ENCODE data around the gene N4BP2L1. TPM values are rescaled to one million over a fixed set of nuclear protein-coding genes. Genes with fewer than 3 reads are reported as not detected.

Gene N4BP2L1
- total RNA-seq, 1 experiment from 2014 or later: 9.3 TPM

DNA sequence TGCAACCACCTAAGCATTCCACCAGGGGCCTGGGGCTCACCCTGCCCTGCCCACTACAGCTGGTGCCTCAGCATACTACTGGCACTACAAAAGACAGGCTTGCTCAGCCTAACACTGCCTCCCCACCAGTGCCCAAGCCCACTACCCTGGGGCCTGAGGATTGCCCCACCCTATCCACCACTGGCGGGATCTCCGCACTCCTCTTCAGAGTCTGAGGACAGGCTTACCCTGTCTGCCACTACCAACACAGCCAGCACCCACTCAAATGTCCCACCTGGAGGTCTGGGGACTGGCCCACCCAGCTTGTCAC, 27.6 kb upstream of the N4BP2L1 start:
- H3K36me3 Mint-ChIP-seq (ENCODE audit: insufficient read depth, unreplicated experiment): no peaks in the 10 kb centered on the region
- TF ChIP-seq, protein P1, sequence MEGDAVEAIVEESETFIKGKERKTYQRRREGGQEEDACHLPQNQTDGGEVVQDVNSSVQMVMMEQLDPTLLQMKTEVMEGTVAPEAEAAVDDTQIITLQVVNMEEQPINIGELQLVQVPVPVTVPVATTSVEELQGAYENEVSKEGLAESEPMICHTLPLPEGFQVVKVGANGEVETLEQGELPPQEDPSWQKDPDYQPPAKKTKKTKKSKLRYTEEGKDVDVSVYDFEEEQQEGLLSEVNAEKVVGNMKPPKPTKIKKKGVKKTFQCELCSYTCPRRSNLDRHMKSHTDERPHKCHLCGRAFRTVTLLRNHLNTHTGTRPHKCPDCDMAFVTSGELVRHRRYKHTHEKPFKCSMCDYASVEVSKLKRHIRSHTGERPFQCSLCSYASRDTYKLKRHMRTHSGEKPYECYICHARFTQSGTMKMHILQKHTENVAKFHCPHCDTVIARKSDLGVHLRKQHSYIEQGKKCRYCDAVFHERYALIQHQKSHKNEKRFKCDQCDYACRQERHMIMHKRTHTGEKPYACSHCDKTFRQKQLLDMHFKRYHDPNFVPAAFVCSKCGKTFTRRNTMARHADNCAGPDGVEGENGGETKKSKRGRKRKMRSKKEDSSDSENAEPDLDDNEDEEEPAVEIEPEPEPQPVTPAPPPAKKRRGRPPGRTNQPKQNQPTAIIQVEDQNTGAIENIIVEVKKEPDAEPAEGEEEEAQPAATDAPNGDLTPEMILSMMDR (IDR thresholded peaks at IDR 0.05; ENCODE audit: insufficient read depth in 1 of 2, low read depth in 1 of 2, low read length in 1 of 2, severe bottlenecking in 1 of 2, unreplicated experiment in 1 of 2): no peak
- H3K27ac Mint-ChIP-seq (ENCODE audit: unreplicated experiment): no peak overlapping the region
- Histone ChIP-seq H3K9me3 (peaks cover 14% of the 10 kb centered on the region), H3K4me3 (ENCODE audit: low read depth, low read length) (no peak overlapping the region), H3K27me3 (replicated peaks; ENCODE audit: control insufficient read depth, insufficient read depth, low read length) (no peaks in the 10 kb centered on the region), H3K36me3 (ENCODE audit: control insufficient read depth, insufficient read depth, low read length) (no peaks in the 10 kb centered on the region), H3K4me1 (no peaks in the 10 kb centered on the region)
- H3K9me3 Mint-ChIP-seq (ENCODE audit: unreplicated experiment): peaks cover 13% of the 10 kb centered on the region
- no peak for DNase-seq
- BruUV-seq (replicated peaks): no TSS peak
- POLR2A ChIA-PET: no interaction called here
- CTCF ChIA-PET: no interaction called here
- no peaks in the 10 kb centered on the region for H3K4me1 Mint-ChIP-seq (ENCODE audit: low read depth, unreplicated experiment)
- intact Hi-C loops (cut with micrococcal nuclease; ENCODE audit: unreplicated experiment): no loop called here
- no peaks in the 10 kb centered on the region for H3K27me3 Mint-ChIP-seq (ENCODE audit: insufficient read depth, unreplicated experiment)
- H3K4me3 Mint-ChIP-seq (ENCODE audit: unreplicated experiment): no peak overlapping the region

DNA sequence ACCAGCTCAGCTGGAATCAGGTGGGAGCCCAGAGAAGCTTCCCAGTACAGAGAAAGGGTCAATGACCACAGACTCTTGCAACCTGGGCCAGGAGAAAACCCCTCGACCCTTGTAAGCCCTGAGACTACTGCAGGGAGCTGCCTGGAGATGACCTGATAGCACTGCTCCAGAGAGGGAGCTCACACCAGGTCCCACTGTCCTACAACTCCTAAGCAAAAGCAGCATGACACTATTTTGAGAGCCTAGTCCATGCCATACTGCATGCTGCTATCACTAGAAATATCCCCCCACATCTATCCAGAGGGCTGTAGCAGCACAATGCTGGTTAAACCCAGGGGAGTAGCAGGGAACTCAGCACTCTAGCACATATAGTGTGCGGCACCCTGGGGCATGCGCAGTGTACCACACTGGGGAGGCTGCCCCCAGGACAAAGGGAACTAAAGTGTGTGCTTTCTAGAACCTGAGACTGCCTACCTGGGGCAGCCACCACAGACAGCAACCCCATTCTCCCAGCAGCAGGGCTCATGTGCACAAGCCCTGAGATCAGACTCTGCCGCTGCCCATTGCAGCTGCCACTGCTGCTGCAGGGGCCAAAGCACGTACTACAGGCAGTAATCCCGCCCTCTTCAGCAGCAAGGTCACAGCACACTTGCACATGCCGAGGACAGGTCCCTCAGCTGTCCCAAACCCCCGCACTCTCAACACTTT, 27.1 kb upstream of the N4BP2L1 start:
- ChIA-PET POLR2A (no interaction called here), CTCF (no interaction called here)
- no peaks in the 10 kb centered on the region for H3K36me3 ChIP-seq (ENCODE audit: control insufficient read depth, insufficient read depth, low read length)
- H3K9me3 ChIP-seq: peaks cover 14% of the 10 kb centered on the region
- no peaks in the 10 kb centered on the region for H3K27me3 ChIP-seq (replicated peaks; ENCODE audit: control insufficient read depth, insufficient read depth, low read length)
- Mint-ChIP-seq H3K4me1 (ENCODE audit: low read depth, unreplicated experiment) (no peaks in the 10 kb centered on the region), H3K27ac (ENCODE audit: unreplicated experiment) (no peak overlapping the region), H3K9me3 (ENCODE audit: unreplicated experiment) (peaks cover 8% of the 10 kb centered on the region), H3K36me3 (ENCODE audit: insufficient read depth, unreplicated experiment) (no peaks in the 10 kb centered on the region), H3K27me3 (ENCODE audit: insufficient read depth, unreplicated experiment) (no peaks in the 10 kb centered on the region), H3K4me3 (ENCODE audit: unreplicated experiment) (no peak overlapping the region)
- DNase-seq: no peak
- intact Hi-C loops (cut with micrococcal nuclease; ENCODE audit: unreplicated experiment): no loop called here
- no peak overlapping the region for H3K4me3 ChIP-seq (ENCODE audit: low read depth, low read length)
- TF ChIP-seq, protein P1 (IDR thresholded peaks at IDR 0.05; ENCODE audit: insufficient read depth in 1 of 2, low read depth in 1 of 2, low read length in 1 of 2, severe bottlenecking in 1 of 2, unreplicated experiment in 1 of 2): no peak
- no TSS peak for BruUV-seq (replicated peaks)
- no peaks in the 10 kb centered on the region for H3K4me1 ChIP-seq

DNA sequence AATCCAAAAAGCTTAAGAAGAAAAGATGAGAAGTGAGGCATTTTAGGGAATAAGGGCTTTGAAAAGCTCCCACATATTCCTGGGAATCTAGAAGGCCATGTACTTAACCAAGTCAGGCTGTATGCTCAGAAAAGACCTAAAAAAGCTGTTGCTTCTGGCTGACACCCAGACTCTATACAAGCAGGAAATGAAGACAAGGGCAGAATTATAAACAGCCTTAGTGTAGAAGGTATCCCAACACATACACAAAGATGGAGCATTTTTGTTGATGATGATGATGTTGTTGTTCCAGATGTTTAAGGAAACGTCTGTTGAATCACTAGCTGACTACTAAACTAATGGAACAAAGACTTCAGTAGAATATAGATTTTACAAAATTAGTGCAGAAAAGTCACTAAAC, 26.1 kb upstream of the N4BP2L1 start:
- Mint-ChIP-seq H3K9me3 (ENCODE audit: unreplicated experiment) (no peaks in the 10 kb centered on the region), H3K27me3 (ENCODE audit: insufficient read depth, unreplicated experiment) (no peaks in the 10 kb centered on the region), H3K36me3 (ENCODE audit: insufficient read depth, unreplicated experiment) (no peaks in the 10 kb centered on the region), H3K4me1 (ENCODE audit: low read depth, unreplicated experiment) (peaks cover 3% of the 10 kb centered on the region), H3K27ac (ENCODE audit: unreplicated experiment) (no peak overlapping the region), H3K4me3 (ENCODE audit: unreplicated experiment) (no peak overlapping the region)
- TF ChIP-seq, protein P1 (IDR thresholded peaks at IDR 0.05; ENCODE audit: insufficient read depth in 1 of 2, low read depth in 1 of 2, low read length in 1 of 2, severe bottlenecking in 1 of 2, unreplicated experiment in 1 of 2): no peak
- no peak for DNase-seq
- H3K36me3 ChIP-seq (ENCODE audit: control insufficient read depth, insufficient read depth, low read length): no peaks in the 10 kb centered on the region
- ChIA-PET CTCF (interaction anchor here (0.6 kb wide), 1 partner anchor 192 kb away, joined by 3 read pairs; no protein-coding TSS in a partner anchor), POLR2A (no interaction called here)
- H3K9me3 ChIP-seq: peaks cover 14% of the 10 kb centered on the region
- intact Hi-C loops (cut with micrococcal nuclease; ENCODE audit: unreplicated experiment): no loop called here
- no peaks in the 10 kb centered on the region for H3K27me3 ChIP-seq (replicated peaks; ENCODE audit: control insufficient read depth, insufficient read depth, low read length)
- no peak overlapping the region for H3K4me3 ChIP-seq (ENCODE audit: low read depth, low read length)
- BruUV-seq (replicated peaks): no TSS peak
- H3K4me1 ChIP-seq: peaks cover 2% of the 10 kb centered on the region
